Neural crest cell (in vitro differentiated cells): ENCODE data around the gene ABI2. TPM values are rescaled to one million over a fixed set of nuclear protein-coding genes. Genes with fewer than 3 reads are reported as not detected.
"Not testable (repeated sequence)": the region's sequence is repeated elsewhere in the genome, so short reads cannot be mapped to it uniquely, and the experiment has no call there.

Source experiments
- DNase-seq: peaks from one replicate; pipeline ENCODE4 v3.0.0; 2021; ENCODE audit warnings: low read depth, mixed read lengths, low spot score
- H3K27ac Mint-ChIP-seq: one replicate; pipeline ENCODE4 v1.8.0; 2021; ENCODE audit warnings: mild to moderate bottlenecking, mixed read lengths; ENCODE audit not compliant: unreplicated experiment
- H3K27me3 Mint-ChIP-seq: 2 replicates; pipeline ENCODE4 v1.8.0; 2021; ENCODE audit warnings: low read depth, mild to moderate bottlenecking, mixed read lengths
- H3K36me3 Mint-ChIP-seq: 2 replicates; pipeline ENCODE4 v1.8.0; 2021; ENCODE audit warnings: low read depth, mild to moderate bottlenecking, mixed read lengths
- H3K4me1 Mint-ChIP-seq: 2 replicates; pipeline ENCODE4 v1.8.0; 2021; ENCODE audit warnings: mixed read lengths
- H3K4me3 Mint-ChIP-seq: one replicate; pipeline ENCODE4 v1.8.0; 2021; ENCODE audit warnings: mild to moderate bottlenecking, mixed read lengths
- H3K9me3 Mint-ChIP-seq: 2 replicates; pipeline ENCODE4 v1.8.0; 2021; ENCODE audit warnings: mixed read lengths
- total RNA-seq: library from RNA; stranded (reverse); gene quantifications from 2 replicates; pipeline ENCODE4 v1.2.1, GENCODE V29; 2021
- TF ChIP-seq, protein P1 (sequence below): fragments of 200-600 bp; sonication (generic); conservative IDR thresholded peaks from 2 replicates; pipeline ENCODE4 v1.5.0; 2021; ENCODE audit warnings: antibody characterized with exemption, mild to moderate bottlenecking

The ABI2 gene
- total RNA-seq, 1 donor from 2014 or later = 147 TPM

DNA sequence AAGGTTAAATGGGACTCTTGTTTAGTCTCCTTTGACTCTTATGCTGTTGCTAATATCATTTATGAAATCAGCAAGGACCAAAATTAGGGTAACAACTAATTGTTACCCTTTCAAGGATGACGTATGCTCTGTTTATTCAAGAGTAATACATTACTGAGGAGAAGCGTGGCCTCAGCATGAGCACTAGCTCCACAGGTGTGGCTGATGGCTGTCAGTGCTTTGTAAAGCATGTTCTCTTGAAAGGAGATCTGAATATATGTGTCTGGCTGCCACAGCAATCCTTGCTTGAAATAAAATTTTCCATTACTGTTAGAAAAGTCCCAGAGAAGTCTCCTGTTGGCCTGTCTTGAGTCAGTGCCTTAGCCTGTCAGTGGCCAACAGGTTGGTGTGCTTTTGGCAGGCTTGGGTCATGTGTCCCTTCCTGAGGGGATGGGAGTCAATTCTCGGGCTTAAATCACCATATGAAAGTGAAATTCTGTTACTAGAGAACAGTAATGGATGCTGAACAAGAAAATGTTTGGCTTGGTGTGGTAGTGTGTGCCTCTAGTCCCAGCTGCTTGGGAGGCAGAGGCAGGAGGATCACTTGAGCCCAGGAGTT is 32.7 kb downstream of the ABI2 start:
- peaks cover 12% of the 10 kb centered on the region for H3K36me3 Mint-ChIP-seq
- TF ChIP-seq, protein P1, sequence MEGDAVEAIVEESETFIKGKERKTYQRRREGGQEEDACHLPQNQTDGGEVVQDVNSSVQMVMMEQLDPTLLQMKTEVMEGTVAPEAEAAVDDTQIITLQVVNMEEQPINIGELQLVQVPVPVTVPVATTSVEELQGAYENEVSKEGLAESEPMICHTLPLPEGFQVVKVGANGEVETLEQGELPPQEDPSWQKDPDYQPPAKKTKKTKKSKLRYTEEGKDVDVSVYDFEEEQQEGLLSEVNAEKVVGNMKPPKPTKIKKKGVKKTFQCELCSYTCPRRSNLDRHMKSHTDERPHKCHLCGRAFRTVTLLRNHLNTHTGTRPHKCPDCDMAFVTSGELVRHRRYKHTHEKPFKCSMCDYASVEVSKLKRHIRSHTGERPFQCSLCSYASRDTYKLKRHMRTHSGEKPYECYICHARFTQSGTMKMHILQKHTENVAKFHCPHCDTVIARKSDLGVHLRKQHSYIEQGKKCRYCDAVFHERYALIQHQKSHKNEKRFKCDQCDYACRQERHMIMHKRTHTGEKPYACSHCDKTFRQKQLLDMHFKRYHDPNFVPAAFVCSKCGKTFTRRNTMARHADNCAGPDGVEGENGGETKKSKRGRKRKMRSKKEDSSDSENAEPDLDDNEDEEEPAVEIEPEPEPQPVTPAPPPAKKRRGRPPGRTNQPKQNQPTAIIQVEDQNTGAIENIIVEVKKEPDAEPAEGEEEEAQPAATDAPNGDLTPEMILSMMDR = no peak
- no peaks in the 10 kb centered on the region for H3K27me3 Mint-ChIP-seq
- H3K9me3 Mint-ChIP-seq = peaks cover 3% of the 10 kb centered on the region
- no peak overlapping the region for H3K4me3 Mint-ChIP-seq
- no peak for DNase-seq
- peak overlapping the region; percentile 31 for H3K27ac Mint-ChIP-seq
- H3K4me1 Mint-ChIP-seq = peaks cover 6% of the 10 kb centered on the region

DNA sequence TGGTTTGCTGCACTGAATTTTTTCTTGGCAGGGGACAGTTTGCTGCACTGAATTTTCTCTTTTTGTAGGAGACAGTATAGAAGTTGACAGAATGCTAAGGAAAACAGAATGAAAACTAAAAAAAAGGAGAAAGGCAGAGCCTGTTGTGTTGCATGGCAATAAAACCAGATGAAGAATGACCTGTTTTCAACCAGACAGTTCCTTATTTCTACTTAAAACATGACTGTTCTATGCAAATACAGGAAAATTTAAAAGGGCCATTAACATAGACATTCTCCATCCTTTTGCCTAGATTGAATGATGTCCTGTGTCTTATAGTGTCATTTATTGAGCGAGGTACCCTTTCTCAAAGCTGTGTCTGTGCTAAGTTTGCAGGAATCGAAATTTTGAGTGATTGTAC is 33.3 kb downstream of the ABI2 start:
- Mint-ChIP-seq H3K9me3 (peaks cover 3% of the 10 kb centered on the region), H3K27ac (no peak overlapping the region), H3K36me3 (peaks cover 12% of the 10 kb centered on the region), H3K4me3 (no peak overlapping the region), H3K27me3 (no peaks in the 10 kb centered on the region), H3K4me1 (peaks cover 4% of the 10 kb centered on the region)
- no peak for DNase-seq
- TF ChIP-seq, protein P1 = no peak

DNA sequence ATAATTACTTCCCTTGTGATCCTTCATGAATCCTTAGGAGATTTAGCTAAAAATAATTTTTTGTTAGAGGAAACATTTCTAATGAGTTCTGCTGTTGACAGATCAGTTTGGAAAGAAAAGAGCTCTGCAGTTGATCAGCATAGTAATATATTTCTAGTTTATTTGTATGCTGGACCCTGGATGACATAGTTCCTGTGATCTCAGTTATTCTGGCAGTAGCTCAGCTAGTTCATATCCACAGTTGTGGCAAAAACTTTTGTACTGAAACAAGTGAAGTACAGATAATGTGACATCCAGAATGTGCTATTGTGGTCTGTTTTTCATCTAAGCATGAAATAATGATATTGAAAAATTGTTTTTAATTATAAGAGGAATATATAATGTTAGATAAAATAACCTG is 33.7 kb downstream of the ABI2 start:
- no peak overlapping the region for H3K27ac Mint-ChIP-seq
- DNase-seq = no peak
- TF ChIP-seq, protein P1 = no peak
- H3K4me3 Mint-ChIP-seq = no peak overlapping the region
- peaks cover 3% of the 10 kb centered on the region for H3K9me3 Mint-ChIP-seq
- H3K27me3 Mint-ChIP-seq = no peaks in the 10 kb centered on the region
- peaks cover 4% of the 10 kb centered on the region for H3K4me1 Mint-ChIP-seq
- H3K36me3 Mint-ChIP-seq = peaks cover 12% of the 10 kb centered on the region

DNA sequence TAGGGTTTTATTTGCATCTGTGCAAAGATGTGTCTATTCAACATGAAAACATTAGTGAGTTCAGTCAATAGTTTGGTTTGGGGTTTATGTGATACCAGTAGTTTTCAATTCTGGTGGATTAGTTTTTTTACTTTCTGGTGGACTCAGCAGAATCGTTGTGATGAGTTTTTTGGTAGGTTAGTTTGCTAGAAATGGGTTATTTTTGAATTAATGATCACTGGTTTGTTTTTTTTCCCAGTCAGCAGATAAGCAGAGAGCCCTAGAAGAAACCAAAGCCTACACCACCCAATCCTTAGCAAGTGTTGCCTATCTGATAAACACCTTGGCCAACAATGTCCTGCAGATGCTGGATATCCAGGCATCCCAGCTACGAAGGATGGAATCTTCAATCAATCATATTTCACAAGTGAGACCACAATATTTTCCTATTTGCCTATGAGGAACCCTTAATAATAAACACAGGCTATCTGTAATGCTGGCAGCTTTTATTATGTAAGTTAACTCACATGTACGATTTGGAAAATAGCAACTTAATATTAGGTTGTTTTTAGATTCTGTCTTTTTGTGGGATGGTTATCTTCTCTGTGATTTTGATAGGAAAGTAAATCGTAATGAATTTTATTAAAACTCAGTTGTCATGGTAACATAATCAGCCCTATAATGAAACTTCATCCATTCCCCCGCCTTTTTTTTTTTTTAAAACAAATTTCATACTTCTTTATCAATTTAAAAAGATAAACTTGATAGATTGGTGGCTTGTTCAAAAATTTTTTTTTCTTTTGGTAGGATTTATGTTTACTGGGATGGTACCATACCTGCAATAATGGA is 38.7 kb downstream of the ABI2 start:
- TF ChIP-seq, protein P1 = no peak
- no peaks in the 10 kb centered on the region for H3K9me3 Mint-ChIP-seq
- H3K27ac Mint-ChIP-seq = no peak overlapping the region
- DNase-seq = no peak
- H3K4me3 Mint-ChIP-seq = no peak overlapping the region
- peaks cover 13% of the 10 kb centered on the region for H3K36me3 Mint-ChIP-seq
- H3K27me3 Mint-ChIP-seq = no peaks in the 10 kb centered on the region
- no peaks in the 10 kb centered on the region for H3K4me1 Mint-ChIP-seq

DNA sequence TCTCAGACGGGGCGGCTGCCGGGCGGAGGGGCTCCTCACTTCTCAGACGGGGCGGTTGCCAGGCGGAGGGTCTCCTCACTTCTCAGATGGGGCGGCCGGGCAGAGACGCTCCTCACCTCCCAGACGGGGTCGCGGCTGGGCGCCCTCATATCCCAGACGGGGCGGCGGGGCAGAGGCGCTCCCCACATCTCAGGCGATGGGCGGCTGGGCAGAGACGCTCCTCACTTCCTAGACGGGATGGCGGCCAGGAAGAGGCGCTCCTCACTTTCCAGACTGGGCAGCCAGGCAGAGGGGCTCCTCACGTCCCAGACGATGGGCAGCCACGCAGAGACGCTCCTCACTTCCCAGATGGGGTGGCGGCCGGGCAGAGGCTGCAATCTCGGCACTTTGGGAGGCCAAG is 44.5 kb downstream of the ABI2 start:
- H3K9me3 Mint-ChIP-seq, H3K4me1 Mint-ChIP-seq, H3K27ac Mint-ChIP-seq, H3K4me3 Mint-ChIP-seq, DNase-seq, H3K27me3 Mint-ChIP-seq: not testable (repeated sequence)
- peaks cover 16% of the 10 kb centered on the region for H3K36me3 Mint-ChIP-seq

DNA sequence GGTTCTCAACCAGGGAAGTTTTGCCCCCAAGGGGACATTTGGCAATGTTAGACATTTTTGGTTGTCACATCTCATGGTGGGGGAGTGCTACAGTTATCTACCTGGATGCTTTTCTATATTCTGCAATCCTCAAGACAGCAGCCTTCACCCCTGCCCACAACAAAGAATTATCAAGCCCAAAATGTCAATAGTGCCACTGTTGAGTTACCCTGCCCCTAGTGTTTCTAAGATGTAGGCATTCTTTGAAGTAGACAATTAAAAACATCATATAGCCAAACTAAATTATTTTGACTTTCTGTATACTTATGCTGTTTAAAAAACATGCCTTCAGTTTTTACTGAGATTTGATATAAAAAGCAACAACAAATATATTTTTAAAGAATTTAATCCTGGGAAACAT is 48.0 kb downstream of the ABI2 start:
- no peaks in the 10 kb centered on the region for H3K9me3 Mint-ChIP-seq
- no peak overlapping the region for H3K4me3 Mint-ChIP-seq
- H3K27me3 Mint-ChIP-seq = no peaks in the 10 kb centered on the region

More for the DNA sequence above, 48.0 kb downstream of the ABI2 start:
- peaks cover 13% of the 10 kb centered on the region for H3K4me1 Mint-ChIP-seq
- H3K36me3 Mint-ChIP-seq = peaks cover 3% of the 10 kb centered on the region
- no peak overlapping the region for H3K27ac Mint-ChIP-seq
- DNase-seq = no peak
- TF ChIP-seq, protein P1 = no peak
